HCT116 (cell line): ENCODE measurements around the gene SORBS1.

ENCODE experiments used
- CEBPB ChIP-seq: IDR thresholded peaks from 2 replicates; pipeline ENCODE4 v1.6.1; 2012; ENCODE audit warnings: low read depth
- ELF1 ChIP-seq: IDR thresholded peaks from 2 replicates; pipeline ENCODE4 v1.6.1; 2012; ENCODE audit warnings: low read depth, borderline replicate concordance
- ZFX ChIP-seq: fragments of 450-650 bp; IDR thresholded peaks from 2 replicates; pipeline ENCODE4 v1.6.1; 2017
- TF ChIP-seq, protein P1 (sequence below): IDR thresholded peaks from 2 replicates; pipeline ENCODE4 v1.6.1; 2012
- TF ChIP-seq, protein P2 (sequence below), 3 experiments: fragments of 200-600 bp in 1 of 3; sonication (generic) in 1 of 3; IDR thresholded peaks in 2 of 3; conservative IDR thresholded peaks in 1 of 3; 2 replicates each; pipeline ENCODE4 v1.5.1; 2012 to 2017; ENCODE audit warnings: low read depth in 2 of 3, low read length in 2 of 3, antibody characterized with exemption in 1 of 3, borderline replicate concordance in 1 of 3, control low read depth in 1 of 3, mild to moderate bottlenecking in 1 of 3, mixed read lengths in 1 of 3, mixed run types in 1 of 3, moderate library complexity in 1 of 3; ENCODE audit not compliant: insufficient read depth in 1 of 3

DNA sequence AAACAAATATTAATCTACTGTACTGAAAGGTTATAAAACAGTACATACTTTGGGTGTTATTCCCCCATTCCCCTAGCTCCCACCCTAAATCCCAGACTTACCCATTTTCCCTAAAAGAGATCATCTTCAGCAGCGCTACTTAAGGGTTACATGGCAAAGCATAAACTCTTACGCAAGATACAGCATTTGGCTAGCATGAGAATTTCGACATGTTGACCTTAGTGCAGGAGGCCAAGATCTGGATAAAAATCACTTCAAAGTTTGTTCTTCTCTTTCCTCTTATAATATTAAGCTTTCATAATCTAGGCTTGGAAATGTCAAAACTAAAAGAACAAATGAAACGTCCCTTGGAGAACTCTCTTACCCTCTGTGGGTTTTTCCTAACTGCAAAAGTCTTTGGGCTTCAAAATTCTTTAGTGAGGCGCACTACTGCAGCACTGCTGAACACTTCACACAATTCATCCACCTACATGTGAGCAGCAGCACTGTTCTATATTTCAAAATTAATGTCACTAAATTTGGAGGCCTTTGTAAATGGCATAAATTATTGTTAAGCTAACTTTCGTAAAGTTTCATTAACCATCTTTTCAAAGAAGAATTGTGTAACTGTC lies 210.8 kb downstream of the SORBS1 start:
- TF ChIP-seq CEBPB (no peak), ZFX (no peak), ELF1 (no peak)
- TF ChIP-seq, protein P1, sequence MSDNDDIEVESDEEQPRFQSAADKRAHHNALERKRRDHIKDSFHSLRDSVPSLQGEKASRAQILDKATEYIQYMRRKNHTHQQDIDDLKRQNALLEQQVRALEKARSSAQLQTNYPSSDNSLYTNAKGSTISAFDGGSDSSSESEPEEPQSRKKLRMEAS = no peak
- TF ChIP-seq, protein P2, sequence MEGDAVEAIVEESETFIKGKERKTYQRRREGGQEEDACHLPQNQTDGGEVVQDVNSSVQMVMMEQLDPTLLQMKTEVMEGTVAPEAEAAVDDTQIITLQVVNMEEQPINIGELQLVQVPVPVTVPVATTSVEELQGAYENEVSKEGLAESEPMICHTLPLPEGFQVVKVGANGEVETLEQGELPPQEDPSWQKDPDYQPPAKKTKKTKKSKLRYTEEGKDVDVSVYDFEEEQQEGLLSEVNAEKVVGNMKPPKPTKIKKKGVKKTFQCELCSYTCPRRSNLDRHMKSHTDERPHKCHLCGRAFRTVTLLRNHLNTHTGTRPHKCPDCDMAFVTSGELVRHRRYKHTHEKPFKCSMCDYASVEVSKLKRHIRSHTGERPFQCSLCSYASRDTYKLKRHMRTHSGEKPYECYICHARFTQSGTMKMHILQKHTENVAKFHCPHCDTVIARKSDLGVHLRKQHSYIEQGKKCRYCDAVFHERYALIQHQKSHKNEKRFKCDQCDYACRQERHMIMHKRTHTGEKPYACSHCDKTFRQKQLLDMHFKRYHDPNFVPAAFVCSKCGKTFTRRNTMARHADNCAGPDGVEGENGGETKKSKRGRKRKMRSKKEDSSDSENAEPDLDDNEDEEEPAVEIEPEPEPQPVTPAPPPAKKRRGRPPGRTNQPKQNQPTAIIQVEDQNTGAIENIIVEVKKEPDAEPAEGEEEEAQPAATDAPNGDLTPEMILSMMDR (IDR thresholded peaks at IDR 0.05 in 2 of 3, conservative IDR thresholded peaks at IDR 0.05 in 1 of 3; ENCODE audit: borderline replicate concordance in 1 of 3, insufficient read depth in 1 of 3, low read depth in 2 of 3, low read length in 2 of 3) = no peak
